Mammary epithelial cell (primary cell): ENCODE data around the gene RAD51B.

Source experiments
- CTCF ChIP-seq, 2 donors: IDR thresholded peaks in 1 of 2; conservative IDR thresholded peaks in 1 of 2; 2 replicates each; pipeline ENCODE4 v1.5.1; 2011 to 2012; ENCODE audit warnings: inconsistent platforms in 2 of 2, low read length in 2 of 2, mild to moderate bottlenecking in 2 of 2, control low read depth in 1 of 2, low read depth in 1 of 2; ENCODE audit not compliant: insufficient read depth in 1 of 2; ENCODE audit errors: extremely low read depth in 1 of 2
- EZH2 ChIP-seq: IDR thresholded peaks from 2 replicates; pipeline ENCODE4 v1.6.1; 2012; ENCODE audit warnings: low read length, inconsistent platforms, borderline replicate concordance

- TF ChIP-seq EZH2 (no peak), CTCF (conservative IDR thresholded peaks at IDR 0.05 in 1 of 2, IDR thresholded peaks at IDR 0.05 in 1 of 2; ENCODE audit: extremely low read depth in 1 of 2, insufficient read depth in 1 of 2, low read depth in 1 of 2, low read length in 2 of 2) (no peak)
These were observed 650.8 kb downstream of the RAD51B start for GRCh38 chr14:68470361-68470760.
